Sigmoid colon (tissue), 7 donors: ENCODE data around the gene ADAMTS6. TPM values are rescaled to one million over a fixed set of nuclear protein-coding genes. Genes with fewer than 3 reads are reported as not detected.

ENCODE experiments used
- DNase-seq: peaks from one replicate; pipeline ENCODE4 v3.0.0-alpha.2; 2019
- H3K27ac ChIP-seq, 4 donors: fragments of 200-600 bp; sonication (generic); one replicate each; pipeline ENCODE4 v1.5.1; 2016 to 2019; ENCODE audit warnings: mild to moderate bottlenecking in 1 of 4
- H3K27me3 ChIP-seq, 3 donors: fragments of 200-600 bp; sonication (generic); one replicate each; pipeline ENCODE4 v1.5.1; 2019; ENCODE audit warnings: mild to moderate bottlenecking in 1 of 3
- H3K36me3 ChIP-seq, 4 donors: fragments of 200-600 bp; sonication (generic); one replicate each; pipeline ENCODE4 v1.5.1; 2016 to 2019
- H3K4me1 ChIP-seq, 4 donors: fragments of 200-600 bp; sonication (generic); one replicate each; pipeline ENCODE4 v1.5.1; 2017 to 2019
- H3K4me3 ChIP-seq, 4 donors: fragments of 200-600 bp; sonication (generic); one replicate each; pipeline ENCODE4 v1.5.1; 2017 to 2019; ENCODE audit warnings: mild to moderate bottlenecking in 2 of 4, moderate library complexity in 1 of 4
- H3K9me3 ChIP-seq, 4 donors: fragments of 200-600 bp in 3 of 4; sonication (generic) in 3 of 4; one replicate each; pipeline versions ENCODE4 v1.5.1 to v1.6.1; 2013 to 2019
- EP300 ChIP-seq, 4 donors: sonication (generic); formaldehyde crosslinking; IDR thresholded peaks; one replicate each; pipeline ENCODE4 v1.6.1; 2017; ENCODE audit warnings: antibody characterized with exemption in 4 of 4
- POLR2A ChIP-seq, 2 donors: fragments of 450-650 bp; IDR thresholded peaks; one replicate each; pipeline ENCODE4 v1.6.1; 2016; ENCODE audit warnings: antibody characterized with exemption in 2 of 2, mild to moderate bottlenecking in 2 of 2, moderate library complexity in 2 of 2
- POLR2AphosphoS5 ChIP-seq, 4 donors: sonication (generic); formaldehyde crosslinking; IDR thresholded peaks; one replicate each; pipeline ENCODE4 v1.6.1; 2017; ENCODE audit warnings: antibody characterized with exemption in 4 of 4
- WGBS, 2 donors: extraction: QIAGEN DNeasy Blood & Tissue Kit; methylation state at CpG; one replicate each; pipeline ENCODE4 v1.1.7; 2013; 5-methylcytosine and 5-hydroxymethylcytosine counted together
- intact Hi-C: fragments of 100-400 bp; cut with DNase I; formaldehyde crosslinking; loops from one replicate; pipeline ENCODE4 v1.15.1; 2023
- polyA plus RNA-seq, 3 donors: library from polyadenylated mRNA; stranded (reverse); fragments of 200-250 nt; gene quantifications; one replicate each; pipeline ENCODE4 v1.2.3, GENCODE V29; 2013
- total RNA-seq, 4 donors: library from RNA; depleted of rRNA; stranded (reverse); fragments of >200 nt; gene quantifications; one replicate each; pipeline ENCODE4 v1.1.0, GENCODE V29; 2016
- TF ChIP-seq, protein P1 (sequence below), 4 experiments: fragments of 450-650 bp in 3 of 4; fragments of 200-600 bp in 1 of 4; IDR thresholded peaks; one replicate each; pipeline ENCODE4 v1.5.1; 2016 to 2019; ENCODE audit warnings: antibody characterized with exemption in 4 of 4, mild to moderate bottlenecking in 3 of 4, moderate library complexity in 2 of 4
- donor health status: healthy with polysubstance abuse.
- donor health status: Bipolar disorder and iron deficiency.
- donor health status: healthy.

ADAMTS6 gene
- total and polyA plus RNA-seq, 7 donors: 0.74 to 18.3 (median 7.1) TPM; not detected in 2

DNA sequence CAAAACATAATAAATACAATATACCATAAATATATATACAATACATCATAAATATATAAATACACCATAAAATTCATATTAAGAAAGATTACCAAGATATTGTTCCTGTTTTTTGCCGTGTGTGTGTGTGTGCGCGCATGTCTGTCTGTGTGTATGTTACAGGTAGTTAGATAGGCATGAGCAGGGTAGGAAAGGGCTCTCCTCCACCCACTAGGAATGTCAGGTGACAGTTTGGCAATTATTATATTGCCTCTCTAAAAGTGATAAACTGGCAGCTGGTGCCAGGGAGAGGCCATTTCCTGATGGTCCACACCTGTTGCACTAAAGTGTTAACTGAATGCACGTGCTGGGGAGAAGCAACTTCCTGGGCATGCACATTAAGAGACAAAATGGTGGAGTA is 232.8 kb downstream of the ADAMTS6 start:
- WGBS, 2 donors: 46 to 77% methylated on average over 4 of the region's 4 CpGs
- TF ChIP-seq POLR2AphosphoS5 (IDR thresholded peaks at IDR 0.05) (no peak), EP300 (IDR thresholded peaks at IDR 0.05) (no peak), POLR2A (IDR thresholded peaks at IDR 0.05) (no peak)
- TF ChIP-seq, protein P1, sequence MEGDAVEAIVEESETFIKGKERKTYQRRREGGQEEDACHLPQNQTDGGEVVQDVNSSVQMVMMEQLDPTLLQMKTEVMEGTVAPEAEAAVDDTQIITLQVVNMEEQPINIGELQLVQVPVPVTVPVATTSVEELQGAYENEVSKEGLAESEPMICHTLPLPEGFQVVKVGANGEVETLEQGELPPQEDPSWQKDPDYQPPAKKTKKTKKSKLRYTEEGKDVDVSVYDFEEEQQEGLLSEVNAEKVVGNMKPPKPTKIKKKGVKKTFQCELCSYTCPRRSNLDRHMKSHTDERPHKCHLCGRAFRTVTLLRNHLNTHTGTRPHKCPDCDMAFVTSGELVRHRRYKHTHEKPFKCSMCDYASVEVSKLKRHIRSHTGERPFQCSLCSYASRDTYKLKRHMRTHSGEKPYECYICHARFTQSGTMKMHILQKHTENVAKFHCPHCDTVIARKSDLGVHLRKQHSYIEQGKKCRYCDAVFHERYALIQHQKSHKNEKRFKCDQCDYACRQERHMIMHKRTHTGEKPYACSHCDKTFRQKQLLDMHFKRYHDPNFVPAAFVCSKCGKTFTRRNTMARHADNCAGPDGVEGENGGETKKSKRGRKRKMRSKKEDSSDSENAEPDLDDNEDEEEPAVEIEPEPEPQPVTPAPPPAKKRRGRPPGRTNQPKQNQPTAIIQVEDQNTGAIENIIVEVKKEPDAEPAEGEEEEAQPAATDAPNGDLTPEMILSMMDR (IDR thresholded peaks at IDR 0.05): no peak
- no peaks in the 10 kb centered on the region for H3K9me3 ChIP-seq
- no peaks in the 10 kb centered on the region for H3K27me3 ChIP-seq
- no peak overlapping the region for H3K27ac ChIP-seq
- intact Hi-C loops: no loop called here
- H3K4me3 ChIP-seq: no peak overlapping the region
- peaks cover 0 to 7% (median 0%) of the 10 kb centered on the region in 4 donors for H3K4me1 ChIP-seq
- DNase-seq: no peak
- no peaks in the 10 kb centered on the region for H3K36me3 ChIP-seq

DNA sequence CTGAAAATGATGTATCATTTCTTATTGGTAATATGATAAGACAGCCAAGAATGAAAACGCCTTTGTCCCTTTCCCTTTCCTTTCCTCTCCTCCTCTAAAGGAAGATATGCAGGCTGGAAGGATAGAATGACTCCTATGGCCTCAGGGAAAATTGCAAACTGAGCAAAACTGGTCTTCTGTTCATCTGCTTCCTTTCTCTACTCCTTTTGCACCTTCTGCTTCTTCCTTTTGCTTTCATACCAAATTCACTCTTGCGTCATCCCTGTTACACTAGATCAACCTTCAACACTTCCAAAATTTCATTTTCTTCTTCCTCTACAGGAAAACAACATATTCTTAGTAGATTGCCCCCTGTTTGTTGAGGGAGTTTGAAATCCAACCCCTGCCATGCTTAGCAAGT is 234.1 kb downstream of the ADAMTS6 start:
- TF ChIP-seq POLR2AphosphoS5 (IDR thresholded peaks at IDR 0.05) (no peak), POLR2A (IDR thresholded peaks at IDR 0.05) (no peak), EP300 (IDR thresholded peaks at IDR 0.05) (no peak)
- TF ChIP-seq, protein P1 (IDR thresholded peaks at IDR 0.05): no peak
- no peak overlapping the region for H3K4me3 ChIP-seq
- no peak overlapping the region for H3K27ac ChIP-seq
- 95% methylated on average over 2 of the region's 2 CpGs for WGBS, 2 donors
- no peak for DNase-seq
- H3K9me3 ChIP-seq: no peaks in the 10 kb centered on the region
- no peaks in the 10 kb centered on the region for H3K36me3 ChIP-seq
- peaks cover 0 to 7% (median 0%) of the 10 kb centered on the region in 4 donors for H3K4me1 ChIP-seq
- H3K27me3 ChIP-seq: no peaks in the 10 kb centered on the region
- intact Hi-C loops: no loop called here

DNA sequence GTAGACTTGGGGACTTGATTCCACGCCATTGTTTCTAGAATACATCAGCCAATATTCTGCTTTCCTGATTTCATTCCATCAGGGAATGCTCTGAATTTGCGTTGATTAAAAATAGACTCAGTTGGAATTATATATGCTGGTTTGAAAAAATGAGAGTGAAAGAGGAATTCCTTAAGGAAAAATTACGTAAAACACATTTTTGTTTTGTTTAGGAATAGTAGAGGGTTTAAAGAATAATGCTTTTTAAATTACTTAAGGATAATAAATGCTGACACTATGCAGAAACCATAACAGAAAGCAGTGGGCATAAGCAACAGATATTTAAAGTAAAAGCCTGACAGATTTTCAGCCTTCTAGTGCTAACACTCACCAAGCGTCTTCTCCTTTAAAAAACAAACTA is 235.0 kb downstream of the ADAMTS6 start:
- DNase-seq: no peak
- Histone ChIP-seq H3K36me3 (no peaks in the 10 kb centered on the region), H3K9me3 (no peaks in the 10 kb centered on the region), H3K4me3 (no peak overlapping the region), H3K4me1 (peaks cover 0 to 7% (median 0%) of the 10 kb centered on the region in 4 donors), H3K27me3 (no peaks in the 10 kb centered on the region), H3K27ac (no peak overlapping the region)
- intact Hi-C loops: no loop called here
- WGBS, 2 donors: 77 to 93% methylated on average over 4 of the region's 4 CpGs
- TF ChIP-seq POLR2A (IDR thresholded peaks at IDR 0.05) (no peak), POLR2AphosphoS5 (IDR thresholded peaks at IDR 0.05) (no peak), EP300 (IDR thresholded peaks at IDR 0.05) (no peak)
- TF ChIP-seq, protein P1 (IDR thresholded peaks at IDR 0.05): no peak

DNA sequence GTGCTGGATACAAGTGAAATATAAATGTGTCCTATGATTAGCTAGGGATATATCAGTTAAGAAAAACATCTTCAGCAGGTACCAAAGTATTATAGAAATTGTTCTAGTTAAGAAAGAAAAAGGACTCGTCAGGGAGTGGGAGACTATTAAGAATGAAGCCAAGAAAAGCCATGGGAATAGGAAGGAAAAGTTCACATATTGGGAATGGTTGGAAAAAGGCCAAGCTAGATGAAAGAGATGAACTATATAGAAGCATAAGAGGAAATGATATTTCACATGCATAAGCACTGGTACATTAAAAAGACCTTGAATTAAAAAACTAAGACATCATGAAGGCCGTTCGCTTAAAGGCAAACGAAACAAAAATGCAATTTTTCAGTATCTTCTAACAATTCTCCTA is 237.7 kb downstream of the ADAMTS6 start:
- Histone ChIP-seq H3K4me3 (no peak overlapping the region), H3K4me1 (no peaks in the 10 kb centered on the region), H3K9me3 (no peaks in the 10 kb centered on the region), H3K27ac (no peak overlapping the region), H3K36me3 (no peaks in the 10 kb centered on the region), H3K27me3 (no peaks in the 10 kb centered on the region)
- WGBS, 2 donors: 91 to 93% methylated on average over 4 of the region's 4 CpGs
- intact Hi-C loops: no loop called here
- TF ChIP-seq EP300 (IDR thresholded peaks at IDR 0.05): no peak
- TF ChIP-seq, protein P1 (IDR thresholded peaks at IDR 0.05): no peak
- TF ChIP-seq POLR2A (IDR thresholded peaks at IDR 0.05): no peak
- no peak for TF ChIP-seq POLR2AphosphoS5 (IDR thresholded peaks at IDR 0.05)
- no peak for DNase-seq

DNA sequence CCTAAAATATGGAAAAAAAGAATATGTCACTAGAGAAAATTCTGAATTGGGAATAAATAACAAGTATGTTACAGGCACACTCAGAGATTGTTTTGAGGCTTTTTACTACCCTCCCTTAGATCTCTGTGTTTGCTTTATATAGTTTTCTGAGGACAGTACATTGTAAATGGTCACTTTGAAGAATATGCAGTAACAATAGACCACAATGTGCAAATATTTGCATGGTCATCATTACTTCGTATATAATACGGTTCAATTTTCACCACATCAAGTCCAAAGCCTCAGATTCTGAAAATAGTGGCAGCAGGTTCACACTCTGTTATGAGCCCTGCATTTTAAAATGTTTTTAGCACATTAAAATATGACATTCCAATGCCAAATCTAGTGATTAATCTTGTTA is 238.6 kb downstream of the ADAMTS6 start:
- Histone ChIP-seq H3K9me3 (no peaks in the 10 kb centered on the region), H3K4me3 (no peak overlapping the region), H3K27me3 (no peaks in the 10 kb centered on the region), H3K36me3 (no peaks in the 10 kb centered on the region), H3K4me1 (no peaks in the 10 kb centered on the region), H3K27ac (no peak overlapping the region)
- 16 to 59% methylated on average over 2 of the region's 2 CpGs for WGBS, 2 donors
- TF ChIP-seq EP300 (IDR thresholded peaks at IDR 0.05): no peak
- intact Hi-C loops: no loop called here
- no peak for DNase-seq
